ENCODE measurements around the gene CLCNKA. TPM values are rescaled to one million over a fixed set of nuclear protein-coding genes. Genes with fewer than 3 reads are reported as not detected.

The CLCNKA gene
- total and polyA plus RNA-seq, 2 experiments from 2014 or later: 1.3 TPM

DNA sequence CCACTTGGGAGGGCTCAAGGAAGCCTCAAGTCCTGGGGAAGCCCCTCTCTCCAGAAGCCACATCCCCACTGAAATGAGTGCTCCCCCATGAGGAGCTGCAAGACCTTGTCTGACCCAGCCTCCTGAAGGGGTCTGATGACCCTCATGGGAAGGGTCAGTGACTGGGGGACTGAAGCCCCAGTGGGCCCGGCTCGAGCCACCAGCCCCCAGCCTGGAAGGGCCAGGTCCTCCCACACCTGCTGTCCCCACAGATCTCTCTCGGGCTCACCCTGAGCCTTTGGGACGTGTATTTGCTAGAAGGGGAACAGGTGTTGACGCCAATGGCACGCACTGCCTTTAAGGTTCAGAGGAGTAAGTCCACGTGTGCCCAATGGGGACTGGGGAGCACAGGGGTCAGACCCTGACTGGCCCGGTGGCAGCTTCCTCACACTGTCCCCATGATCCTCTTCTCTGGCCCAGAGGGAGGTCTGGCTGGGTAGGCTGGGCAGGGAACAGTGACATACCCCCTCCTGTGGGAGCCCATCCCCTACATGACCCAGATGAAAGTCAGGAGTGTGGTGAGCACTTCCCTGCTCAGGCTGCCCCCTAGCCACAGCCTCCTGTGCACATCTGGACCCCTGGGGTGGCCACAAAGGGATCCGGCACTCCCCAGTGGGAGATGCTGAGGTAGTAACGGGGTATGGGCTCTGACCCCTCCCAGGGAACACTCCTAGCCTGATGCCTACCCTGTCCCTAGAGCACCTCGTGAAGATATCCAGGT, 30.2 kb upstream of the CLCNKA start:
- Histone ChIP-seq H3K9me2 (replicated peaks; ENCODE audit: insufficient read depth) (no peaks in the 10 kb centered on the region), H3K4me3 (no peak overlapping the region), H2AFZ (no peak overlapping the region), H3K27me3 (no peaks in the 10 kb centered on the region), H3K4me1 (ENCODE audit: insufficient read depth) (no peaks in the 10 kb centered on the region), H3K27ac (no peak overlapping the region), H4K20me1 (ENCODE audit: insufficient read depth, poor library complexity, severe bottlenecking) (no peaks in the 10 kb centered on the region), H3K36me3 (replicated peaks; ENCODE audit: insufficient read depth, low read depth) (no peaks in the 10 kb centered on the region), H3K79me2 (no peaks in the 10 kb centered on the region), H3K4me2 (no peak overlapping the region), H3K9me3 (ENCODE audit: low read depth) (no peaks in the 10 kb centered on the region)
- no peak for TF ChIP-seq EZH2phosphoT487 (IDR thresholded peaks at IDR 0.05; ENCODE audit: low read depth, severe bottlenecking, unreplicated experiment)
- no peak for TF ChIP-seq CTCF (IDR thresholded peaks at IDR 0.05; ENCODE audit: poor library complexity)
- TF ChIP-seq EZH2 (IDR thresholded peaks at IDR 0.05; ENCODE audit: borderline replicate concordance): no peak
- WGBS (ENCODE audit: low lambda C conversion rate, missing lambda C conversion rate): 91% methylated on average over 11 of the region's 11 CpGs
- no peak for DNase-seq (ENCODE audit: low spot score)

GRCh38 chr1:15992187-15992553, 29.7 kb upstream of the CLCNKA start:
- Histone ChIP-seq H4K20me1 (ENCODE audit: insufficient read depth, poor library complexity, severe bottlenecking) (no peaks in the 10 kb centered on the region), H3K4me2 (no peak overlapping the region), H3K9me2 (replicated peaks; ENCODE audit: insufficient read depth) (no peaks in the 10 kb centered on the region), H2AFZ (no peak overlapping the region), H3K4me3 (no peak overlapping the region), H3K27me3 (no peaks in the 10 kb centered on the region), H3K27ac (no peak overlapping the region), H3K36me3 (replicated peaks; ENCODE audit: insufficient read depth, low read depth) (no peaks in the 10 kb centered on the region), H3K4me1 (ENCODE audit: insufficient read depth) (no peaks in the 10 kb centered on the region), H3K79me2 (no peaks in the 10 kb centered on the region), H3K9me3 (ENCODE audit: low read depth) (no peaks in the 10 kb centered on the region)
- 89% methylated on average over 7 of the region's 7 CpGs for WGBS (ENCODE audit: low lambda C conversion rate, missing lambda C conversion rate)
- DNase-seq (ENCODE audit: low spot score): no peak
- no peak for TF ChIP-seq EZH2phosphoT487 (IDR thresholded peaks at IDR 0.05; ENCODE audit: low read depth, severe bottlenecking, unreplicated experiment)
- no peak for TF ChIP-seq EZH2 (IDR thresholded peaks at IDR 0.05; ENCODE audit: borderline replicate concordance)
- TF ChIP-seq CTCF (IDR thresholded peaks at IDR 0.05; ENCODE audit: poor library complexity): no peak

DNA sequence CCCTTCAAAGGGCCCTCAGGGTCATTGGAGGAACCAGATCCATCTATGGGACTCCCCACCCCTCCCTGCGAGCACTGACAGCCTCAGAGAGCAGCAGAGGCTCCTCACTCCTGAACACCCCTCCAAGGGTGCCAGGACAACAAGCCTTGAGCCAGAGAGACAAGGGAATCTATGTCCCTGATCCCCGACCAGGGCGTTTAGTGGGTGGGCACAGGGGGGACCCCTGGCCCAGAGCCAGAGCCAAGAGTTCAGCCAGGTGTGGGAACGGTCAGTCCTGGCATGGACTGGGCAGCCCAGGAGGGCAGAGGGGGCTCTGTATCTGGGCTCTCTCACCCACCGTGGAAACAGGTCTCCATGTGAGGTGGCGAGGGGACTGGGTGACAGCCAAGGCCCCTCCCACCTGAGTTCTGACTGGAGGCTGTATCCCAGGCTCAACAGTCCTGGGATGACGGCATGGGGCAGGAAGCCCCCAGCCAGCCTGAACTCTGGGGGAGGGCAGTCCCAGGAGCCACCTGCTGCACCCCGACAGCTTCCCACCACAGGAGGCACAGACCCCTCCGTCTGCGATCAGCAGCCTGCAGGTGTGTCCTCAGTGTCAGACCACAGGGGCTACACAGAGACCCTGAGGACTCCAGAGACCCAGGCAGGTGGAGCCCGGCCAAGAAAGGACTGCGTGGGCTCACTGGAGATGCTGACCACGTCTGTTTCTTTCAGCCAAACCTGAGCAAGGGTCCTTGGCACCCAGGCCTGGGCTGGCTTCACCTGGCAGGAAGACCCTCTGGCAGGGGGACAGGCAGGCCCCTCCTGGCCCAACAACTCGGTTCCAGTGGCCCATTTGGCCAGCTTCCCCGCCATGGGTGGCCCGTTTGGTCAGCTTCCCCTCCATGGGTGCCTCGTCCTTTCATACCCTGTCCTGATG, 29.0 kb upstream of the CLCNKA start:
- Histone ChIP-seq H3K4me3 (no peak overlapping the region), H4K20me1 (ENCODE audit: insufficient read depth, poor library complexity, severe bottlenecking) (no peaks in the 10 kb centered on the region), H3K27ac (no peak overlapping the region), H3K9me2 (replicated peaks; ENCODE audit: insufficient read depth) (no peaks in the 10 kb centered on the region), H2AFZ (no peak overlapping the region), H3K9me3 (ENCODE audit: low read depth) (no peaks in the 10 kb centered on the region), H3K27me3 (no peaks in the 10 kb centered on the region), H3K4me1 (ENCODE audit: insufficient read depth) (no peaks in the 10 kb centered on the region), H3K79me2 (no peaks in the 10 kb centered on the region), H3K36me3 (replicated peaks; ENCODE audit: insufficient read depth, low read depth) (no peaks in the 10 kb centered on the region), H3K4me2 (no peak overlapping the region)
- TF ChIP-seq EZH2phosphoT487 (IDR thresholded peaks at IDR 0.05; ENCODE audit: low read depth, severe bottlenecking, unreplicated experiment) (no peak), CTCF (IDR thresholded peaks at IDR 0.05; ENCODE audit: poor library complexity) (no peak), EZH2 (IDR thresholded peaks at IDR 0.05; ENCODE audit: borderline replicate concordance) (no peak)
- DNase-seq (ENCODE audit: low spot score): no peak
- 89% methylated on average over 17 of the region's 17 CpGs for WGBS (ENCODE audit: low lambda C conversion rate, missing lambda C conversion rate)
